HEK293T (cell line): ENCODE results near the gene SLC49A3.
"Not testable (repeated sequence)": the region's sequence is repeated elsewhere in the genome, so short reads cannot be mapped to it uniquely, and the experiment has no call there.

Experiments used
- CTCF ChIA-PET: fragments of 350-600 bp; formaldehyde crosslinking; extraction: SDS; loops from one replicate; lab custom pipeline; 2021; ENCODE audit warnings: antibody characterized with exemption, inconsistent platforms; lab: Yijun Ruan, JAX
- POLR2A ChIA-PET: fragments of 350-600 bp; formaldehyde crosslinking; extraction: SDS; loops from one replicate; lab custom pipeline; 2020; ENCODE audit warnings: antibody characterized with exemption, inconsistent platforms; lab: Yijun Ruan, JAX
- DNase-seq: peaks from one replicate; pipeline ENCODE4 v3.0.0; 2012; ENCODE audit warnings: mixed read lengths; ENCODE audit errors: extremely low spot score
- ARNT ChIP-seq: fragments of 450-650 bp; IDR thresholded peaks from 2 replicates; pipeline ENCODE4 v1.6.1; 2017; ENCODE audit warnings: mild to moderate bottlenecking
- BHLHE40 ChIP-seq: fragments of 450-650 bp; IDR thresholded peaks from 2 replicates; pipeline ENCODE4 v1.6.1; 2016; ENCODE audit warnings: mild to moderate bottlenecking, moderate library complexity, borderline replicate concordance
- CTBP1 ChIP-seq: fragments of 450-650 bp; IDR thresholded peaks from 2 replicates; pipeline ENCODE4 v1.6.1; 2016; ENCODE audit warnings: borderline replicate concordance
- ELF4 ChIP-seq: fragments of 450-650 bp; IDR thresholded peaks from 2 replicates; pipeline ENCODE4 v1.6.1; 2017; ENCODE audit warnings: antibody characterized with exemption
- FOXA1 ChIP-seq: fragments of 450-650 bp; IDR thresholded peaks from 2 replicates; pipeline ENCODE4 v1.6.1; 2016; ENCODE audit warnings: mild to moderate bottlenecking
- FOXK2 ChIP-seq: fragments of 450-650 bp; IDR thresholded peaks from 2 replicates; pipeline ENCODE4 v1.6.1; 2016; ENCODE audit warnings: mild to moderate bottlenecking
- FOXM1 ChIP-seq: fragments of 450-650 bp; IDR thresholded peaks from 2 replicates; pipeline ENCODE4 v1.6.1; 2017; ENCODE audit warnings: mild to moderate bottlenecking, borderline replicate concordance
- HDGF ChIP-seq: fragments of 450-650 bp; IDR thresholded peaks from 2 replicates; pipeline ENCODE4 v1.6.1; 2017; ENCODE audit warnings: antibody characterized with exemption, borderline replicate concordance
- L3MBTL2 ChIP-seq: fragments of 450-650 bp; conservative IDR thresholded peaks from 2 replicates; pipeline ENCODE4 v1.6.1; 2016; ENCODE audit warnings: mild to moderate bottlenecking
- LEF1 ChIP-seq: fragments of 450-650 bp; IDR thresholded peaks from 2 replicates; pipeline ENCODE4 v1.6.1; 2017; ENCODE audit warnings: mild to moderate bottlenecking, borderline replicate concordance
- NFRKB ChIP-seq: fragments of 450-650 bp; IDR thresholded peaks from 2 replicates; pipeline ENCODE4 v1.6.1; 2016; ENCODE audit warnings: mild to moderate bottlenecking, moderate library complexity
- SP1 ChIP-seq: fragments of 450-650 bp; IDR thresholded peaks from 2 replicates; pipeline ENCODE4 v1.6.1; 2017
- SUZ12 ChIP-seq: fragments of 450-650 bp; IDR thresholded peaks from 2 replicates; pipeline ENCODE4 v1.6.1; 2016; ENCODE audit warnings: mild to moderate bottlenecking
- TARDBP ChIP-seq: fragments of 450-650 bp; IDR thresholded peaks from 2 replicates; pipeline ENCODE4 v1.6.1; 2016
- ZNF384 ChIP-seq: fragments of 450-650 bp; IDR thresholded peaks from 2 replicates; pipeline ENCODE4 v1.6.1; 2016
- TF ChIP-seq, protein P1 (sequence below): fragments of 450-650 bp; IDR thresholded peaks from 2 replicates; pipeline ENCODE4 v1.6.1; 2016

The SLC49A3 gene

DNA sequence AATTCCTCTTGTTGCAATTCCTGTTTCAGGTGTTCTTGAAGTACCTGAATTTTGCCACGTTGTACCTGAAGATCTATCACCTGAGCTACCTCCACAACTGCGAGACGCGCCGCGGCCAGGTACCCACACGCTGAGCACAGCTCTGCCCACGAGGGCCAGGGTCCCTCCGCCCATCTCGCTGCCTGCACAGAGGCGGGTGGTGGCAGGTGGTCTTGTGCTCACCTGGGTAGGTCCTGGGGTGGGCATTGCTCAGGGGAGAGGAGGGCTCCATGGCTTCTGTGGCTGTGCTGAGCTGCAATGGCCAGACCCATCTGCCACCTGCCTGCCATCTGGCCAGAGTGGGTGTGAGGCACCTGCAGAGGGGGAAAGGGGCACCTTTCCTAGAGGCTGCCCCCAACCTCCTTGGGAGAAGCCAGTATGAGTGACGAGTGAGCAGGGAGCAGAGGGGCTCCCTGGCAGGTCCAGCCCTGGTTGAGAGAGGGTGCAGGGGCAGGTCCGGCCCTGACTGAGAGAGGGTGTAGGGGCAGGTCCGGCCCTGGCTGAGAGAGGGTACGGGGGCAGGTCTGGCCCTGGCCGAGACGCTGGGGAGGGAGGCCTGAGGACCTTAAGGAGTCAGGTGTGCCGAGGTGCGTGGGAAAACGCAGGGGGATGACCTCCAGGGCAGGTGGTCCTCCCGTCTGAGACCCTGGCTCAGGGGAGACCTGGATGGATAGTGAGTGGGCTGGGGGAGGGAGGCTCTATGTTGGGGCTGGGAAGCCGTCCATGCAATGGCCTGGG lies 52.9 kb downstream of the SLC49A3 start:
- no peak for DNase-seq
- ChIA-PET CTCF (no interaction called here), POLR2A (interaction anchor here (1.2 kb wide), 1 partner anchor 39 kb away, joined by 4 read pairs; the partner anchor contains the start of genes ATP5ME and MYL5)
- TF ChIP-seq FOXK2 (no peak), HDGF (no peak), L3MBTL2 (no peak), ZNF384 (no peak), TARDBP (no peak), SP1 (no peak), LEF1 (no peak), NFRKB (no peak)
- TF ChIP-seq, protein P1, sequence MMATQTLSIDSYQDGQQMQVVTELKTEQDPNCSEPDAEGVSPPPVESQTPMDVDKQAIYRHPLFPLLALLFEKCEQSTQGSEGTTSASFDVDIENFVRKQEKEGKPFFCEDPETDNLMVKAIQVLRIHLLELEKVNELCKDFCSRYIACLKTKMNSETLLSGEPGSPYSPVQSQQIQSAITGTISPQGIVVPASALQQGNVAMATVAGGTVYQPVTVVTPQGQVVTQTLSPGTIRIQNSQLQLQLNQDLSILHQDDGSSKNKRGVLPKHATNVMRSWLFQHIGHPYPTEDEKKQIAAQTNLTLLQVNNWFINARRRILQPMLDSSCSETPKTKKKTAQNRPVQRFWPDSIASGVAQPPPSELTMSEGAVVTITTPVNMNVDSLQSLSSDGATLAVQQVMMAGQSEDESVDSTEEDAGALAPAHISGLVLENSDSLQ, result no peak

DNA sequence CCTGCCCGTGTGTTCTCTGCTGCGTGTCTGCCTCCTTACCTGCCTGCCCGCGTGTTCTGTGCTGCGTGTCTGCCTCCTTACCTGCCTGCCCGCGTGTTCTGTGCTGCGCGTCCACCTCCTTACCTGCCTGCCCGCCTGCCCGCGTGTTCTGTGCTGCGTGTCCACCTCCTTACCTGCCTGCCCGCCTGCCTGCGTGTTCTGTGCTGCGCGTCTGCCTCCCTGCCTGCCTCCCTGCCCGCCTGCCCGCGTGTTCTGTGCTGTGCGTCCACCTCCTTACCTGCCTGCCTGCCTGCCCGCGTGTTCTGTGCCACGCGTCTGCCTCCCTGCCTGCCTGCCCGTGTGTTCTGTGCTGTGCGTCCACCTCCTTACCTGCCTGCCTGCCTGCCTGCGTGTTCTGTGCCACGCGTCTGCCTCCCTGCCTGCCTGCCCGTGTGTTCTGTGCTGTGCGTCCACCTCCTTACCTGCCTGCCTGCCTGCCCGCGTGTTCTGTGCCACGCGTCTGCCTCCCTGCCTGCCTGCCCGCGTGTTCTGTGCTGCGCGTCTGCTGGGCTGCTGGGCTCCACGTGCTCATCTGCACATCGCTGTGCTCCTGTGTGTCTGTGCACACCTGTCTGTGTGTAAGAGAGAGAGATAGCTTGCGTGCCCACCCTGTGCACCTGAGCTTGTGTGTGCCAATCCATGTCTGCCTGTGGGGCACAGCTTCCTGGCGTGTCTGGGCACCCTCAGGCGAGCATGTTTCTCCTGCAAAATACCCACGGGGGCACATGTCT lies 53.7 kb downstream of the SLC49A3 start:
- DNase-seq, CTCF ChIA-PET: not testable (repeated sequence)
- POLR2A ChIA-PET, result interaction anchor here (1.2 kb wide), 1 partner anchor 39 kb away, joined by 4 read pairs; the partner anchor contains the start of genes ATP5ME and MYL5

DNA sequence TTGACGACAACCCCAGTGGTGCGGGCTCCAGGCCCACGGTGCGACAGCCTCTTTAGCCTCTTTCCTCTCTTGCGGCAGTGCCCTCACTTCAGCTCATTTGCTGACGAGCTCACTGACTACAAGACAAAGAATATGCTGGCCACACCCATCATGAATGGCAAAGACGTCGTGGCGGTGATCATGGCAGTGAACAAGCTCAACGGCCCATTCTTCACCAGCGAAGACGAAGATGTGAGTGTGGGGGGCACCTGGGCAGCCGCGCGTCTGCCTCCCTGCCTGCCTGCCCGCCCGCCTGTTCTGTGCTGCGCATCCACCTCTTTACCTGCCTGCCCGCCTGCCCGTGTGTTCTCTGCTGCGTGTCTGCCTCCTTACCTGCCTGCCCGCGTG lies 54.4 kb downstream of the SLC49A3 start:
- ChIA-PET CTCF (no interaction called here), POLR2A (no interaction called here)
- no peak for TF ChIP-seq SUZ12
- no peak for TF ChIP-seq BHLHE40
- TF ChIP-seq CTBP1, result no peak
- no peak for TF ChIP-seq HDGF
- TF ChIP-seq TARDBP, result no peak
- TF ChIP-seq FOXK2, result no peak
- TF ChIP-seq SP1, result no peak
- TF ChIP-seq, protein P1, result no peak
- no peak for TF ChIP-seq FOXM1
- TF ChIP-seq ZNF384, result no peak
- TF ChIP-seq LEF1, result no peak
- no peak for TF ChIP-seq FOXA1
- no peak for TF ChIP-seq L3MBTL2
- no peak for DNase-seq

DNA sequence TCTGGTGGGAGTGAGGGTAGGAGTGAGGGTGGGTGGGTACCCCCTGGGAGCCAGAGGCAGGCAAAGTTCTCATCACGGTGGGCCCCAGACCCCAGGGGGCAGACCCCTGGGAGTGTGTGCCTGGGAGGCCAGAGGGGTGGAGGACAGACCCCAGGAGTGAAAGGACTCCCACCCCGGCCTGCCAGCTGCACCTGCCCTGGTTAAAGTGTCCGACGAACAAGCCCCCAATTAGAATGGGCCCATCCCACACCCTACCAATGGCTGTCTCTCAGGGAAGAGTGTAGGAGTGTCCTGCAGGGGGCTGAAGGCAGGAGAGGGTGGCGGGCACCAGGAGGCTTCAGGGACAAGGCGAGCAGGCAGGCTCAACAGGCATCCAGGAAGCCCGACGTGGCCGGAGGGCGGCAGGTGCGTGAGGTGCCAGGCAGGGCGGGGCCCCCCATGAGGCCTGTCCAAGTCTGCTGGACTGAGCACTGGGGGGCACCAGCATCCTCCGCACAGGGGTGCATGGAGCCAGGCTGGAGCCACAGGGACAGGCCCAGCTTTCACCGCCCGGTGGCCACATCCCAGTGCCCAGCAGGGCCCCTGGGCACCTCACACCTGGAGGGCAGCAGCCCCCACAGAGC lies 54.9 kb downstream of the SLC49A3 start:
- no peak for DNase-seq
- ChIA-PET POLR2A (no interaction called here), CTCF (no interaction called here)
- TF ChIP-seq FOXA1 (no peak), FOXK2 (no peak), ZNF384 (no peak), LEF1 (no peak), NFRKB (no peak)

DNA sequence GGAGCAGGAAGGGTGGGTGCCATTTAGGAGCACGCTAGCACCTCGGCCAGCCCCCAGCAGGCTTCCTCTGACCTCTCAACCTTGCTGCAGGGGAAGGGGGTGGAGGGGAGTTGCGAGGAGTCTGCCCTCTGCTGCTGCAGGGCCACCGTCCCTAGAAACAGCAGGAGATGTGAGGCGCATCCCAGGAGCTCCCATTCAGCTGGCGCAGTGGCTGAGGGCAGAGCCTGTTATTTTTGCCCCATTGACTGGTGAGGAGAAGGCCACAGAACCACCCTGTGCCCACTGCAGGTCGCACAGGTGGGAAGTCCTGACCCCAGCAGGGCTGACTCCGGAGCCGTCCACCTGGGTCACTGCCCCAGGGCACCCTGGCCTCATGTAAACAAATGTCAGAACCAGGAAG lies 55.5 kb downstream of the SLC49A3 start:
- ChIA-PET CTCF (no interaction called here), POLR2A (no interaction called here)
- DNase-seq, result no peak
- TF ChIP-seq SUZ12, result no peak

DNA sequence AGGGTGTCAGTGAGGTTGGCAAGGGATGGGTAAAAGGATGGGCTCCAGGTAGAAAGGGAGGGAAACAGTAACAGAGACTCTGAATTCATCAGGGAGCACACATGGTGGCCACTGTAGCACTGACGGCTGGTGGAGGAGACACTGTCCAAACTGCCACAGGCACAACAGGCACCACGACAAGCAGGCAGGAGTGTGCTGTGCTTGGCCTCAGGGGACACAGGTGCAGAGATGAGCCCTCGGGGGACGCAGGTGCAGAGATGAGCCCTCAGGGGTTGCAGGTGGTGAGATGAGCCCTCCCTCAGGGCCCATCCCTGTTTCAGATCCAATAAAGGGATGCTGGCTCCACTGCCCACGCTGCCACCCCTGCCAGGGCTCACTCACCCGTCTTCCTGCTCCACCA lies 56.0 kb downstream of the SLC49A3 start:
- DNase-seq, result no peak
- TF ChIP-seq TARDBP (no peak), CTBP1 (no peak), NFRKB (no peak), SP1 (no peak), ARNT (no peak), LEF1 (no peak), SUZ12 (no peak), BHLHE40 (no peak), FOXK2 (no peak), ZNF384 (no peak), ELF4 (no peak), FOXM1 (no peak), L3MBTL2 (no peak), FOXA1 (no peak), HDGF (no peak)
- TF ChIP-seq, protein P1, result no peak
- ChIA-PET CTCF (no interaction called here), POLR2A (no interaction called here)
